Measurements from ENCODE around the gene HS3ST4.
"Not testable (repeated sequence)": the region's sequence is repeated elsewhere in the genome, so short reads cannot be mapped to it uniquely, and the experiment has no call there.

The HS3ST4 gene

DNA sequence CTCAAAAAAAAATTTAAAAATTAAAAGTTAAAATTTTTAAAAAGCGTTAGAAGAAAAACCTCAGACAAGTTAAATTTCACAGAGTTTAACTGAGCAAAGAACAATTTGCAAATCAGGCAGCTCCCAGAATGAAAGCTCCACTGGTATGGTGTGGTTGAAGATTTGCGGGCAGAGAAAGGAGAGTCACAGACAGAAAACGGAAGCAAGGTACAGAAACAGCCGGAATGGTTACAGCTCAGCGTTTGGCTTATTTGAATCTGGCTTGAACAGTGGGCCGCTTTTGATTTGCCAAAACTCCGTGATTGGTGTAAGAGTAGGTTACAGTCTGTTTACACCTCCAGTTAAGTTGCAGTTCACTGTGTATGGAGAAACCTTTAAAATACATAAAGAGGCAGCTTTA is 297.1 kb downstream of the HS3ST4 start:
- no peak for DNase-seq (ENCODE audit: low read depth in 2 of 2)

DNA sequence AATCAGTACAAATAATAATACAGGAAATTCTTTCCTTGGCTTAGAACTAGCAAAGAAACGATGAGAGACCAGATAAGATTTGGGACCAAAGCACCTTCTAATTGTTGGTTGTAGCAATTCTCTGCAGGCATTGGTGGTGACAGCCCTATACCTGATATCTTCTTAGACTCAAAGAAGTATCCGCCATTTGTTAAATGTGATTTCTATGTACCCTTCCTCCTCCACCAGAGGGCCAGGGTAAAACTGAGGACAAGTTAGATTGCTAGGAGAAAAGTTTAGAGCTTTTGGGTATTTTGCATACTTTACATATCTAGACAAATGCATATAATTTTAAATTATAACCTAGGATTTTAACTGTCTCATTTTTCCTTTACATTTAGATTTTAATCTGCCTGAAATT is 304.3 kb downstream of the HS3ST4 start:
- DNase-seq (ENCODE audit: low read depth in 2 of 2) = no peak

GRCh38 chr16:26005336-26005735 is 313.6 kb downstream of the HS3ST4 start:
- no peak for DNase-seq (ENCODE audit: low read depth in 2 of 2)

DNA sequence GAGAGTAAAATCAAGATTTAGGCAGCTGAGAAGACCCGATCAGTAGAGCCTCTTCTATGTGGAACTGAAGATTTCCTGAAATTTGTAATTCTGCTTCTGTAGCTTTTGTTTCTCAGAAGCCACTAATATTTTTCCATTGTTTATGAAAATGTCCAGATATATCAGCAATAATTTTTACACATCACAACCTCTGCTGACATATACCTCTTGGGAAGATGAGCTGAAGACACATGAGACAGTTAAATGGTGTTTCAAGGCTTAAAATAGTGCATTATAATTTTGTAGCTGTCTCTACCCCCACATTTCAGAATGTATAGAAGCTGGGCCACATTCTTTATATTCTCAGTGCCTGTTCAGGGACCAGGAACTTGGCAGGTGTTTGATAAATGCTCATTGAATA is 320.6 kb downstream of the HS3ST4 start:
- no peak for DNase-seq (ENCODE audit: low read depth in 2 of 2)

GRCh38 chr16:26015776-26016175 is 324.0 kb downstream of the HS3ST4 start:
- DNase-seq (ENCODE audit: low read depth in 2 of 2) = no peak

GRCh38 chr16:26016989-26017388 is 325.2 kb downstream of the HS3ST4 start:
- DNase-seq (ENCODE audit: low read depth in 2 of 2) = no peak

DNA sequence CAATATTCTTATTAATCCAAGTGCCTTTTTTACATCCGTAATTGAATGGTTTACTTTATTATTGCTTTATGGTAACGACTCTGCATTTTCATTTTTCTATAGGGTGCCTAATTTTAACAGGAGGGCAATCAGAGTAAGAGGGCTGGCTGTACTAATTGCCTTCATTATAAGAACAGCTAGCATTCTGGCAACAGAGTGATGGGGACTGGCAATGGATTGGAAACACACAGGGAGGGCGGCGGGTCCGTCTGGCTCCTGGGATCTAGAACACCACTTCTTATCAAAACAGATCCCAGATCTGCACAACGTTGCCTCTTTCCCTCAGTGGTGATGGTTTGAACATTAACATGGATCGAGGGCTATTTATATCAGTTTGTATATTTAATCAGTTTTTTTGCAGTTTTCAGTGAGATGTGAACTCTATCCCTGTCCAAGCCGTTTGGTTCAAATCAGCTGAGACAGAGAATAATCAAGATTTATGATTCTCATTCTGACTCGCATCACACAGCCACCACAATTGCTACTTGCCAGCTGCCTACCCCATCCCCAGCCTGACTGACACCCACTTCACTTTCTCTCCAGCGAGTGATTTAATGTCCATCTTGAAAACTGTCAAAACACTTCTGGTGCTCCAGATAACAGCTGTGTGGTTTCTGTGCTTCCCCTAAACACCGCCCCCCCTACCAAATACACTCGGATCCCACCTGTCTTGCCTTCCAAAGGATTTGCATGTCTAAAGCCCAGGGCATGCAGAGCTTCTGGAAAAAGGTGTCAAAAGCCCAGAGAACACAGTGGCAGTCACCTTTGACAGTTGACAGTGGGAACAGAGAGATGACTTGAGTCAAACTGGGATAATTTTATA is 327.9 kb downstream of the HS3ST4 start:
- DNase-seq (ENCODE audit: low read depth in 2 of 2) = no peak

DNA sequence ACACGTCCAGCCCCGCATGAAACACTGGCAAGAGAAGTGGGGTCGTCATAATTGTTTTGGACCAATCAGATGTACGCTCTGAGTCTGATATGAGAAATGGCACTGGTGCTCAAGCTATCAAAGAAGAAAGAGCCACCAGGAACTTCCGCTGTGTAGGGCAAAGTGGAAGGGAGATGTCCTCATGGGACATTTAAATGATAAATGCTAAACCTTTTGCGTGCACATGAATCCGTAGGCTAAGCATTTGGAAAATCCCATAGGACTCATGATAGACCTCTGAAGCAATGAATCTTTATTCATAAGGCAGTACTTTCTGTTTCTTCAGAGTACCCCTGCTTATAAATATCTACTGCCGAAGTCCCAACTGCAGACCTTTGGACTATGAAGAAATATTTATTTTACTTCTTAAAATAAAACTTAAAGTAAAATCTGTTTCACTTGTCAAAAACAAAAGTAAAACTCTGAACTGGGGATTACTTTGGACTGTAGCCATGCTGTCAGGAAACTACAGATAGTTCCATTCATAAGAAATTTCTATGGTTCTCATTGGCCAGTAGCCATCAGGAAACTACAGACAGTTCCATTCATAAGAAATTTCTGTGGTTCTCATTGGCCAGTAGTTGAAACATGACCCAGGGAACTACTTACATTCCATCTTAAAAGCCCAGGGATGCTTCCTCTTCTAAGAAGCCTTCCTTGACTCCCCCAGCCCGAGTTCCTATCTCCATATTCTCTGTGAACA is 335.1 kb downstream of the HS3ST4 start:
- DNase-seq (ENCODE audit: low read depth in 2 of 2) = no peak

GRCh38 chr16:26031286-26031685 is 339.5 kb downstream of the HS3ST4 start:
- no peak for DNase-seq (ENCODE audit: low read depth in 2 of 2)

DNA sequence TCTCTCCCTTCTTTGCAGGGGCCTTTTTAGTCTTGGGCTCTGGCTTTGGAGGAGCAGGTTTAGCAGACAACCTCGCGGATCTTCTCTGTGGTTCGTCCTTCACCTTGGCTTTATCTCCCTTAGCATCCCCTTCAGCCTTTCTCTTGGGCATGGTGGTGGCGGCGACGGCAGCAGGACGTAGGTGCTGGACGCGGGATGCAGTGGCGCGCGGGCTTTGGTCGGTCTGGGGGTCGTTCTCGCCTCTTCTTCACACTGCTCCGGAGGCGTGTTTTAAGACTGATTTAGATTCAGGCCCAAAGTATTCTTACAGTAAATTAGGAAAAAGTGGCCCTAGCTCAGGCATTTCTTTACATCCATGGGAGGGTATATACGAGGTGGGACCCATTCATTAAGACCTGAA is 340.9 kb downstream of the HS3ST4 start:
- not testable (repeated sequence) for DNase-seq (ENCODE audit: low read depth in 2 of 2)

- no peak for DNase-seq (ENCODE audit: low read depth in 2 of 2)
Observed at GRCh38 chr16:26041952-26042668, 350.4 kb downstream of the HS3ST4 start.

GRCh38 chr16:26050472-26050871 is 358.7 kb downstream of the HS3ST4 start:
- DNase-seq (ENCODE audit: low read depth in 2 of 2) = no peak

DNA sequence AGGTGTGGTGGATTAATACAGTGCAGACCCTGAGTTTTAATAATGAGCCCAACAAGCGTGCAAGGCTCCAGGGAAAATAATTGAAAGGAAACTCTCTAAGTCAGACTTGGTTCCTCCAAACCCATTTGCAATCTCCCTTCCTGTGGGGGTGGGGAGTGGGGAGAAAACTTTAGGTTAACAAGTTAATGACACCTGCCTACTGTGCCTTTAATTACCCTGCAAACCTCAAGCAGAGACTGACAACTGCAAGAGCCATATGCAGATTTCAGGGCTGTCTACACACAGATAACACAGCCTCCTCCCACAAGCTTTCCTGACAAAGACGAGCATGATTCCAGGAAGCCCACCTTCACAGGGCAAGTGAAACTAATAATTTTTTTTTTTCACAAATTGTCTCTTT is 359.3 kb downstream of the HS3ST4 start:
- DNase-seq (ENCODE audit: low read depth in 2 of 2) = no peak

GRCh38 chr16:26053889-26054288 is 362.1 kb downstream of the HS3ST4 start:
- no peak for DNase-seq (ENCODE audit: low read depth in 2 of 2)

DNA sequence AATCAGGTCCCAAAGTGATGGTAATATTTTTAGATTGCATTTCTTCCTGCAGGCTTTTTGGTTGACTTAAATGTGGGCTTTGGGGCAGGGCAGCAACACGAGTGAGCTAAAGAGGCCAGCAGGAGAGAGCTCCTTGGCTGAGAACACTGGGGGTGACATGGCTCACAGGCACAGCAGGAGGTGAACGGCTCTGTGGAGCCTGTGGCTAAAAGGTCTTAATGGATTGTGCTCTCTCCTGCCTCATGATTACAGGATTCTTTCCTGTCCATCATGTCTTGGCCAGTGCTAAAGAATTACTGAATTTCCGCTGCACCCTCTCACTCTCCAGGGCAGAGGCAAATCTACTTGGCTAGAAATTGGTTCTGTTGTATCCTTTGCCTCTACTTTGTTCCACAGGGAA is 366.6 kb downstream of the HS3ST4 start:
- no peak for DNase-seq (ENCODE audit: low read depth in 2 of 2)

GRCh38 chr16:26070302-26071100 is 378.7 kb downstream of the HS3ST4 start:
- DNase-seq (ENCODE audit: low read depth in 2 of 2) = no peak

- no peak for DNase-seq (ENCODE audit: low read depth in 2 of 2)
Observed at GRCh38 chr16:26071101-26071866, 379.5 kb downstream of the HS3ST4 start.

- no peak for DNase-seq (ENCODE audit: low read depth in 2 of 2)
Observed at GRCh38 chr16:26078716-26079355, 387.1 kb downstream of the HS3ST4 start.

DNA sequence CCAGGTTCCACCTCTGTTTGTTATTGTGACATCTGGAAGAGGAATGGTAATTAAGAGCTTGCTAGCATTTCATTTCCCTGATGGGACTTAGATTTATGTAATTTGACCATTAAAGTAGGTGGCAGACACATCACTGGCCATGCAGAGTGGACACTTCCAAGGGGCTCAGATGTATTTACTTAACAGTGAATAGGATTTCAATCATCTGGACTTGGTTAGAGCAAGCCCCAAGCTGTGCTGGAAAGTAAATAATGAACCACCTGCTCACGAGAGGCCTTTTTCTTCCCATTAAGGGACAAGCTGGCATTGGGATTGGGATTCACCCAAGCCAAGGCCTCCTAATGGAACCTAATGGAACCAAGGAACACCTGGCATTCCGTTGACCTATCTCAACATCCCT is 395.3 kb downstream of the HS3ST4 start:
- no peak for DNase-seq (ENCODE audit: low read depth in 2 of 2)

GRCh38 chr16:26091511-26091910 is 399.8 kb downstream of the HS3ST4 start:
- DNase-seq (ENCODE audit: low read depth in 2 of 2) = no peak

All from stimulated activated CD8-positive, alpha-beta memory T cell treated with anti-CD3 and anti-CD28 coated beads, Interleukin-7, amount 100 ng/mL, for 1 hour (primary cell).